HepG2 (cell line): Measurements from ENCODE around the gene LDLRAD3. TPM values are rescaled to one million over a fixed set of nuclear protein-coding genes. Genes with fewer than 3 reads are reported as not detected.

Experiments used
- ATAC-seq: fragments of 200-7000 bp; cut with Tn5 transposase; 3 replicates; pipeline ENCODE4 v1.9.1; 2020; ENCODE audit warnings: mild to moderate bottlenecking, moderate library complexity
- BruUV-seq: library from RNA; stranded (reverse); fragments of 400-500 nt; replicated peaks from 2 replicates; lab custom pipeline; 2021; lab: Mats Ljungman, UMichigan
- CTCF ChIA-PET: fragments of 300-600 bp; formaldehyde crosslinking; extraction: SDS; loops from one replicate; lab custom pipeline; 2021; ENCODE audit warnings: low total read pairs, inconsistent platforms, low intra/inter-chr PET ratio; lab: Yijun Ruan, JAX
- POLR2A ChIA-PET: fragments of 350-600 bp; sonication (Branson Sonifier 250); formaldehyde crosslinking; loops from one replicate; lab custom pipeline; 2020; ENCODE audit warnings: antibody characterized with exemption, inconsistent platforms; lab: Yijun Ruan, JAX
- DNase-seq: peaks from one replicate; pipeline ENCODE4 v3.0.0-alpha.2; 2015; ENCODE audit warnings: low spot score
- FAIRE-seq: peaks from 3 replicates; lab custom pipeline; 2011; peaks lifted over from hg19 to GRCh38; lab: Jason Lieb, UNC
- H2AFZ ChIP-seq: one replicate; pipeline ENCODE4 v1.6.1; 2011; ENCODE audit warnings: low read length, inconsistent platforms
- H3K27ac ChIP-seq: fragments of 300-600 bp; 3 replicates; pipeline ENCODE4 v1.8.0; 2011; ENCODE audit warnings: mixed run types, mild to moderate bottlenecking, mixed read lengths, low read length, inconsistent platforms; ENCODE audit not compliant: insufficient read depth; ENCODE audit errors: extremely low read length
- H3K27me3 ChIP-seq, 2 experiments: fragments of 200-600 bp in 1 of 2; 2 replicates in 1 of 2; 3 replicates in 1 of 2; pipeline versions ENCODE4 v1.6.0 to v1.8.0; 2011; ENCODE audit warnings: low read length in 2 of 2, mild to moderate bottlenecking in 2 of 2, moderate library complexity in 2 of 2, inconsistent platforms in 1 of 2; ENCODE audit not compliant: insufficient read depth in 2 of 2, control insufficient read depth in 1 of 2
- H3K36me3 ChIP-seq, 2 experiments: fragments of 200-600 bp in 1 of 2; replicated peaks in 1 of 2; 2 replicates in 1 of 2; 3 replicates in 1 of 2; pipeline versions ENCODE4 v1.5.1 to v1.8.0; 2011; ENCODE audit warnings: low read length in 2 of 2, inconsistent platforms in 1 of 2; ENCODE audit not compliant: insufficient read depth in 2 of 2, control insufficient read depth in 1 of 2
- H3K4me1 ChIP-seq: 2 replicates; pipeline ENCODE4 v1.5.1; 2012; ENCODE audit warnings: low read length, inconsistent platforms; ENCODE audit not compliant: insufficient read depth
- H3K4me2 ChIP-seq: 2 replicates; pipeline ENCODE4 v1.6.0; 2011; ENCODE audit warnings: low read depth, low read length, inconsistent platforms
- H3K4me3 ChIP-seq, 3 experiments: fragments of 200-600 bp in 1 of 3; sonication (generic), shearing (Covaris generic) in 1 of 3; replicated peaks in 1 of 3; 2 replicates each; pipeline ENCODE4 v1.5.1; 2011 to 2016; ENCODE audit warnings: low read length in 3 of 3, inconsistent platforms in 2 of 3, low read depth in 2 of 3, mild to moderate bottlenecking in 2 of 3, control low read depth in 1 of 3, mixed read lengths in 1 of 3; ENCODE audit not compliant: insufficient read depth in 1 of 3
- H3K79me2 ChIP-seq: one replicate; pipeline ENCODE4 v1.6.1; 2011; ENCODE audit warnings: low read length, inconsistent platforms; ENCODE audit not compliant: insufficient read depth
- H3K9ac ChIP-seq: 2 replicates; pipeline ENCODE4 v1.6.0; 2011; ENCODE audit warnings: mild to moderate bottlenecking, low read depth, low read length, inconsistent platforms; ENCODE audit not compliant: insufficient read depth
- H3K9me3 ChIP-seq: 2 replicates; pipeline ENCODE4 v1.5.1; 2012; ENCODE audit warnings: mild to moderate bottlenecking, low read length
- H4K20me1 ChIP-seq: 2 replicates; pipeline ENCODE4 v1.6.0; 2011; ENCODE audit warnings: inconsistent platforms, mild to moderate bottlenecking, low read length, moderate library complexity; ENCODE audit not compliant: insufficient read depth
- HNF1A ChIP-seq, 2 experiments: sonication (generic) in 1 of 2; formaldehyde crosslinking in 1 of 2; IDR thresholded peaks; 2 replicates each; pipeline versions ENCODE4 v1.4.0 to v1.6.1; 2016 to 2020; ENCODE audit warnings: borderline replicate concordance in 1 of 2, low read depth in 1 of 2, mild to moderate bottlenecking in 1 of 2, missing genetic modification reagents in 1 of 2
- JDP2 ChIP-seq: sonication (generic); formaldehyde crosslinking; IDR thresholded peaks from 2 replicates; pipeline ENCODE4 v1.8.1; 2022; ENCODE audit warnings: missing genetic modification reagents, borderline replicate concordance
- KAT7 ChIP-seq: IDR thresholded peaks from 2 replicates; pipeline ENCODE4 v1.6.1; 2018; ENCODE audit warnings: borderline replicate concordance, missing compliant biosample characterization
- KDM4B ChIP-seq: sonication (generic); formaldehyde crosslinking; IDR thresholded peaks from 2 replicates; pipeline ENCODE4 v1.4.0; 2020; ENCODE audit warnings: missing genetic modification reagents
- REL ChIP-seq: sonication (generic); formaldehyde crosslinking; conservative IDR thresholded peaks from 2 replicates; pipeline ENCODE4 v1.8.0; 2022; ENCODE audit warnings: mild to moderate bottlenecking, missing genetic modification reagents, moderate library complexity
- SNAI1 ChIP-seq: sonication (generic); formaldehyde crosslinking; IDR thresholded peaks from 2 replicates; pipeline ENCODE4 v1.5.0; 2020; ENCODE audit warnings: mild to moderate bottlenecking, missing genetic modification reagents, borderline replicate concordance
- ZC3H4 ChIP-seq: sonication (generic); formaldehyde crosslinking; IDR thresholded peaks from 2 replicates; pipeline ENCODE4 v1.4.0; 2020; ENCODE audit warnings: missing genetic modification reagents, borderline replicate concordance
- ZNF20 ChIP-seq: sonication (generic); formaldehyde crosslinking; IDR thresholded peaks from 2 replicates; pipeline ENCODE4 v1.4.0; 2020; ENCODE audit warnings: mild to moderate bottlenecking, moderate library complexity, missing genetic modification reagents
- ZNF431 ChIP-seq: sonication (generic); formaldehyde crosslinking; IDR thresholded peaks from 2 replicates; pipeline ENCODE4 v1.9.0; 2022; ENCODE audit warnings: missing genetic modification reagents, low read depth, mild to moderate bottlenecking, borderline replicate concordance
- ZNF691 ChIP-seq: sonication (generic); formaldehyde crosslinking; IDR thresholded peaks from 2 replicates; pipeline ENCODE4 v1.4.0; 2020; ENCODE audit warnings: missing genetic modification reagents, low read depth, mild to moderate bottlenecking, borderline replicate concordance
- ZNF772 ChIP-seq: sonication (generic); formaldehyde crosslinking; IDR thresholded peaks from 2 replicates; pipeline ENCODE4 v1.5.0; 2020; ENCODE audit warnings: mild to moderate bottlenecking, missing genetic modification reagents
- ZSCAN9 ChIP-seq: IDR thresholded peaks from 2 replicates; pipeline ENCODE4 v1.6.1; 2016; ENCODE audit warnings: borderline replicate concordance
- WGBS: methylation state at CpG from one replicate; pipeline ENCODE4 v1.1.6; 2017; ENCODE audit warnings: low lambda C conversion rate; 5-methylcytosine and 5-hydroxymethylcytosine counted together
- in situ Hi-C: cut with HindIII; loops from 2 replicates; pipeline ENCODE4 v1.10.0; 2017; ENCODE audit warnings: low pct_unique_long_range_greater_than_20kb; ENCODE audit not compliant: extremely low pct_ligation_motif_present
- intact Hi-C: fragments of 100-400 bp; cut with micrococcal nuclease; formaldehyde crosslinking; loops from one replicate; pipeline ENCODE4 v1.10.0; 2022; ENCODE audit not compliant: unreplicated experiment
- polyA plus RNA-seq, 8 experiments: library from polyadenylated mRNA; depleted of rRNA in 3 of 8; stranded (reverse) in 7 of 8; unstranded in 1 of 8; fragments of >200 nt; fragmentation: Illumina TruSeq in 4 of 8; extraction: Trizol in 4 of 8; gene quantifications; 2 replicates each; pipeline versions ENCODE4 v1.2.1 to v1.2.3, GENCODE V29; 2011 to 2016; ENCODE audit warnings: low read depth in 4 of 8, missing spikeins in 1 of 8, mixed read lengths in 1 of 8; ENCODE audit not compliant: insufficient read depth in 1 of 8
- total RNA-seq, 5 experiments: library from RNA; depleted of rRNA; stranded (reverse); fragments of >200 nt; fragmentation: Illumina TruSeq; extraction: Trizol; gene quantifications; 2 replicates each; pipeline ENCODE4 v1.2.3, GENCODE V29; 2016; ENCODE audit warnings: low read depth in 1 of 5
- TF ChIP-seq, protein P1 (sequence below): sonication (generic); formaldehyde crosslinking; IDR thresholded peaks from 2 replicates; pipeline ENCODE4 v1.5.0; 2020; ENCODE audit warnings: missing genetic modification reagents

The LDLRAD3 gene
- total and polyA plus RNA-seq, 2 of the 13 experiments (the other 11 are each of a cell fraction or from before 2014, with no cell fraction given): 0.50 to 0.60 TPM

DNA sequence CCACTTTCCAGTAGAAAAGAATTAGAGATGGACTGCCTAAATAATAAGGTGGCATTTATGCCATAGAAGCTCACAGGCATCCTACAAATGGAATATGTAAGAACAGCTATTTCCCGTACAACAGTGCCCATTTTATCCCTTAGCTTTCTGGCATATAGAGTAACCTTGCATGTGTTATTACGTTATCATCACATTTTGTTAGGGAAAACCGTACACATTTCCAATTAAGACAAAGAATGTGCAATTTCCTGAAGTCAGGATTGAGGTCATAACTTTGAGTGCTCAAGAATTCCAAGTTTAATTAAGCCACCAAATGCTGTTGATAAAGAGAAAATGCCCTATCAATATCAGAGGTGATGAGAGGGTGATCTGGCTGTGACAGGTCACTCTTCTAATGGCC, 58.9 kb downstream of the LDLRAD3 start:
- Histone ChIP-seq H4K20me1 (no peaks in the 10 kb centered on the region), H3K4me2 (no peak overlapping the region), H3K9ac (no peak overlapping the region), H3K27me3 (peaks cover 0 to 21% of the 10 kb centered on the region in 2 experiments; a peak in 3 of 5 replicates), H3K36me3 (no peaks in the 10 kb centered on the region), H3K9me3 (peaks cover 9% of the 10 kb centered on the region), H2AFZ (no peak overlapping the region), H3K79me2 (no peaks in the 10 kb centered on the region), H3K4me1 (no peaks in the 10 kb centered on the region), H3K4me3 (no peak overlapping the region), H3K27ac (no peak overlapping the region)
- ATAC-seq (no peak), DNase-seq (no peak), FAIRE-seq (no peak)
- no TSS peak for BruUV-seq
- in situ Hi-C loops: no loop called here
- POLR2A ChIA-PET: no interaction called here
- no peak for TF ChIP-seq ZNF691 (CRISPR knock-in tag)
- TF ChIP-seq, protein P1, sequence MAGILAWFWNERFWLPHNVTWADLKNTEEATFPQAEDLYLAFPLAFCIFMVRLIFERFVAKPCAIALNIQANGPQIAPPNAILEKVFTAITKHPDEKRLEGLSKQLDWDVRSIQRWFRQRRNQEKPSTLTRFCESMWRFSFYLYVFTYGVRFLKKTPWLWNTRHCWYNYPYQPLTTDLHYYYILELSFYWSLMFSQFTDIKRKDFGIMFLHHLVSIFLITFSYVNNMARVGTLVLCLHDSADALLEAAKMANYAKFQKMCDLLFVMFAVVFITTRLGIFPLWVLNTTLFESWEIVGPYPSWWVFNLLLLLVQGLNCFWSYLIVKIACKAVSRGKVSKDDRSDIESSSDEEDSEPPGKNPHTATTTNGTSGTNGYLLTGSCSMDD (CRISPR knock-in tag): no peak
- no peak for TF ChIP-seq ZNF772 (CRISPR knock-in tag)
- no peak for TF ChIP-seq ZNF431 (CRISPR knock-in tag)
- TF ChIP-seq ZNF20 (CRISPR knock-in tag): no peak
- intact Hi-C loops: no loop called here
- CTCF ChIA-PET: no interaction called here
- WGBS: 2% methylated on average over 3 of the region's 3 CpGs

- in situ Hi-C loops (no loop called here), intact Hi-C loops (no loop called here)
- H3K4me3 ChIP-seq: no peak overlapping the region
- CTCF ChIA-PET: no interaction called here
- H3K9me3 ChIP-seq: peaks cover 9% of the 10 kb centered on the region
- POLR2A ChIA-PET: no interaction called here
- H4K20me1 ChIP-seq: no peaks in the 10 kb centered on the region
- H3K4me1 ChIP-seq: no peaks in the 10 kb centered on the region
- H3K4me2 ChIP-seq: no peak overlapping the region
- DNase-seq (no peak), FAIRE-seq (no peak), ATAC-seq (no peak)
- 0% methylated on average over 2 of the region's 3 CpGs for WGBS
- H3K27ac ChIP-seq: no peak overlapping the region
- H2AFZ ChIP-seq: no peak overlapping the region
- H3K27me3 ChIP-seq: peaks cover 0 to 16% of the 10 kb centered on the region in 2 experiments; a peak in 3 of 5 replicates
- no peaks in the 10 kb centered on the region for H3K36me3 ChIP-seq
- H3K9ac ChIP-seq: no peak overlapping the region
- no peaks in the 10 kb centered on the region for H3K79me2 ChIP-seq
- BruUV-seq: no TSS peak
- no peak for TF ChIP-seq ZC3H4 (CRISPR knock-in tag)
- TF ChIP-seq HNF1A (IDR thresholded peaks at IDR 0.05; ENCODE audit: low read depth): no peak
- TF ChIP-seq HNF1A (CRISPR knock-in tag; IDR thresholded peaks at IDR 0.05; ENCODE audit: borderline replicate concordance): no peak
- no peak for TF ChIP-seq REL (CRISPR knock-in tag)
- no peak for TF ChIP-seq JDP2 (CRISPR knock-in tag)
- TF ChIP-seq SNAI1: no peak
- no peak for TF ChIP-seq ZSCAN9
- TF ChIP-seq KAT7 (CRISPR knock-in tag): no peak
- TF ChIP-seq KDM4B: no peak
These were observed 62.7 kb downstream of the LDLRAD3 start for GRCh38 chr11:36006556-36006955.
